Liver (tissue), 9 donors: ENCODE data around the gene SLC2A4RG. TPM values are rescaled to one million over a fixed set of nuclear protein-coding genes. Genes with fewer than 3 reads are reported as not detected.

Source experiments
- DNase-seq: peaks from one replicate; pipeline ENCODE4 v3.0.0-alpha.2; 2017; ENCODE audit warnings: low spot score
- H3K27ac ChIP-seq, 2 donors: one replicate each; pipeline ENCODE4 v1.7.0; 2013; ENCODE audit warnings: inconsistent platforms in 2 of 2, low read length in 2 of 2, control low read depth in 1 of 2, low read depth in 1 of 2, mild to moderate bottlenecking in 1 of 2
- H3K27me3 ChIP-seq, 4 donors: one replicate each; pipeline versions ENCODE4 v1.6.1 to v1.7.0; 2013; ENCODE audit warnings: low read length in 3 of 4, inconsistent platforms in 1 of 4, mild to moderate bottlenecking in 1 of 4, moderate library complexity in 1 of 4; ENCODE audit not compliant: control insufficient read depth in 4 of 4, insufficient read depth in 4 of 4
- H3K36me3 ChIP-seq, 4 donors: one replicate each; pipeline versions ENCODE4 v1.6.1 to v1.7.0; 2013; ENCODE audit warnings: low read length in 3 of 4, mild to moderate bottlenecking in 3 of 4, low read depth in 1 of 4, moderate library complexity in 1 of 4; ENCODE audit not compliant: control insufficient read depth in 4 of 4, insufficient read depth in 3 of 4
- H3K4me1 ChIP-seq, 4 donors: one replicate each; pipeline versions ENCODE4 v1.6.1 to v1.7.0; 2013; ENCODE audit warnings: low read length in 3 of 4, mild to moderate bottlenecking in 3 of 4, moderate library complexity in 1 of 4; ENCODE audit not compliant: control insufficient read depth in 4 of 4, insufficient read depth in 4 of 4
- H3K4me3 ChIP-seq, 3 donors: one replicate each; pipeline versions ENCODE4 v1.6.1 to v1.7.0; 2013; ENCODE audit warnings: low read length in 3 of 3, control low read depth in 1 of 3, low read depth in 1 of 3, mild to moderate bottlenecking in 1 of 3
- H3K9ac ChIP-seq, 2 donors: one replicate each; pipeline ENCODE4 v1.7.0; 2013; ENCODE audit warnings: low read length in 2 of 2, mild to moderate bottlenecking in 2 of 2, moderate library complexity in 2 of 2, control low read depth in 1 of 2, low read depth in 1 of 2
- H3K9me3 ChIP-seq, 4 donors: one replicate each; pipeline versions ENCODE4 v1.6.1 to v1.7.0; 2013; ENCODE audit warnings: low read length in 3 of 4; ENCODE audit not compliant: control insufficient read depth in 4 of 4
- ATF3 ChIP-seq: IDR thresholded peaks from 2 replicates; pipeline ENCODE4 v1.6.1; 2016; ENCODE audit warnings: antibody characterized with exemption
- EGR1 ChIP-seq, 2 donors: IDR thresholded peaks; 2 replicates each; pipeline ENCODE4 v1.6.1; 2016 to 2018; ENCODE audit warnings: antibody characterized with exemption in 2 of 2, low read depth in 2 of 2
- FOXA1 ChIP-seq: IDR thresholded peaks from 2 replicates; pipeline ENCODE4 v1.6.1; 2016; ENCODE audit warnings: antibody characterized with exemption
- FOXA2 ChIP-seq: IDR thresholded peaks from 2 replicates; pipeline ENCODE4 v1.6.1; 2016; ENCODE audit warnings: antibody characterized with exemption
- GABPA ChIP-seq, 2 donors: IDR thresholded peaks in 1 of 2; conservative IDR thresholded peaks in 1 of 2; 2 replicates each; pipeline ENCODE4 v1.6.1; 2016; ENCODE audit warnings: antibody characterized with exemption in 2 of 2, mild to moderate bottlenecking in 1 of 2, moderate library complexity in 1 of 2
- HNF4A ChIP-seq, 2 donors: conservative IDR thresholded peaks; 2 replicates each; pipeline ENCODE4 v1.6.1; 2016; ENCODE audit warnings: antibody characterized with exemption in 2 of 2, mild to moderate bottlenecking in 2 of 2
- MAX ChIP-seq: IDR thresholded peaks from 2 replicates; pipeline ENCODE4 v1.6.1; 2016; ENCODE audit warnings: antibody characterized with exemption
- NR2F2 ChIP-seq: IDR thresholded peaks from 2 replicates; pipeline ENCODE4 v1.6.1; 2016; ENCODE audit warnings: antibody characterized with exemption
- RAD21 ChIP-seq, 2 donors: IDR thresholded peaks; 2 replicates each; pipeline ENCODE4 v1.6.1; 2016; ENCODE audit warnings: antibody characterized with exemption in 2 of 2, mild to moderate bottlenecking in 2 of 2
- REST ChIP-seq: IDR thresholded peaks from 2 replicates; pipeline ENCODE4 v1.6.1; 2016; ENCODE audit warnings: antibody characterized with exemption, mild to moderate bottlenecking
- RXRA ChIP-seq, 2 donors: IDR thresholded peaks; 2 replicates each; pipeline ENCODE4 v1.6.1; 2017 to 2018; ENCODE audit warnings: antibody characterized with exemption in 2 of 2, mild to moderate bottlenecking in 1 of 2
- SP1 ChIP-seq: IDR thresholded peaks from 2 replicates; pipeline ENCODE4 v1.6.1; 2018; ENCODE audit warnings: antibody characterized with exemption, mild to moderate bottlenecking
- TAF1 ChIP-seq: conservative IDR thresholded peaks from 2 replicates; pipeline ENCODE4 v1.6.1; 2016; ENCODE audit warnings: antibody characterized with exemption, mild to moderate bottlenecking
- YY1 ChIP-seq: IDR thresholded peaks from 2 replicates; pipeline ENCODE4 v1.6.1; 2016; ENCODE audit warnings: antibody characterized with exemption, mild to moderate bottlenecking
- ZBTB33 ChIP-seq: IDR thresholded peaks from 2 replicates; pipeline ENCODE4 v1.6.1; 2016; ENCODE audit warnings: antibody characterized with exemption
- WGBS: extraction: QIAGEN DNeasy Blood & Tissue Kit; methylation state at CpG from one replicate; pipeline ENCODE4 v1.1.7; 2013; 5-methylcytosine and 5-hydroxymethylcytosine counted together
- polyA plus RNA-seq, 2 donors: library from polyadenylated mRNA; stranded (reverse) in 1 of 2; unstranded in 1 of 2; fragments of 200-250 nt in 1 of 2; fragments of >200 nt in 1 of 2; fragmentation: Nextera tagmentation in 1 of 2; extraction: Ambion mirVana in 1 of 2; gene quantifications; one replicate each; pipeline versions ENCODE4 v1.2.1 to v1.2.3, GENCODE V29; 2013 to 2015
- total RNA-seq, 2 donors: library from RNA; depleted of rRNA; stranded (reverse); fragments of >200 nt; gene quantifications; one replicate each; pipeline ENCODE4 v1.2.3, GENCODE V29; 2014
- donor health status: healthy.
- donor health status: healthy.
- donor health status: healthy.
- donor health status: healthy.
- donor health status: healthy.

Gene SLC2A4RG
- total and polyA plus RNA-seq, 4 donors: 22.2 to 39.7 (median 29.4) TPM

- Histone ChIP-seq H3K9me3 (no peaks in the 10 kb centered on the region), H3K27me3 (no peaks in the 10 kb centered on the region), H3K27ac (no peak overlapping the region), H3K36me3 (peaks cover 0 to 3% (median 0%) of the 10 kb centered on the region in 4 donors), H3K4me1 (peaks cover 7 to 22% (median 13%) of the 10 kb centered on the region in 4 donors), H3K9ac (no peak overlapping the region), H3K4me3 (no peak overlapping the region)
- DNase-seq: no peak
- TF ChIP-seq ATF3: no peak
- TF ChIP-seq RXRA (IDR thresholded peaks at IDR 0.05): no peak
- no peak for TF ChIP-seq SP1
- TF ChIP-seq HNF4A (conservative IDR thresholded peaks at IDR 0.05): no peak
- no peak for TF ChIP-seq EGR1 (IDR thresholded peaks at IDR 0.05; ENCODE audit: low read depth in 2 of 2)
- TF ChIP-seq RAD21 (IDR thresholded peaks at IDR 0.05): no peak
- no peak for TF ChIP-seq ZBTB33
- TF ChIP-seq GABPA (IDR thresholded peaks at IDR 0.05 in 1 of 2, conservative IDR thresholded peaks at IDR 0.05 in 1 of 2): no peak
- TF ChIP-seq YY1: no peak
- no peak for TF ChIP-seq FOXA2
- no peak for TF ChIP-seq NR2F2
- WGBS: 96% methylated on average over 21 of the region's 21 CpGs
Measured at GRCh38 chr20:63693733-63694583, 45.6 kb upstream of the SLC2A4RG start.

GRCh38 chr20:63694584-63695423 is 44.8 kb upstream of the SLC2A4RG start:
- Histone ChIP-seq H3K9ac (no peak overlapping the region), H3K36me3 (peaks cover 0 to 3% (median 0%) of the 10 kb centered on the region in 4 donors), H3K9me3 (no peaks in the 10 kb centered on the region), H3K27me3 (no peaks in the 10 kb centered on the region), H3K4me1 (peaks cover 7 to 22% (median 13%) of the 10 kb centered on the region in 4 donors), H3K4me3 (no peak overlapping the region), H3K27ac (no peak overlapping the region)
- TF ChIP-seq EGR1 (IDR thresholded peaks at IDR 0.05; ENCODE audit: low read depth in 2 of 2) (no peak), FOXA1 (no peak), SP1 (no peak), FOXA2 (no peak), TAF1 (no peak), YY1 (no peak), RXRA (IDR thresholded peaks at IDR 0.05) (no peak), HNF4A (conservative IDR thresholded peaks at IDR 0.05) (no peak), NR2F2 (no peak), ATF3 (no peak), MAX (no peak), REST (no peak), GABPA (IDR thresholded peaks at IDR 0.05 in 1 of 2, conservative IDR thresholded peaks at IDR 0.05 in 1 of 2) (no peak), RAD21 (IDR thresholded peaks at IDR 0.05) (no peak)
- 95% methylated on average over 37 of the region's 37 CpGs for WGBS
- no peak for DNase-seq
